ENCODE results near the gene OR52E1. TPM values are rescaled to one million over a fixed set of nuclear protein-coding genes. Genes with fewer than 3 reads are reported as not detected.

OR52E1 gene
- not detected for total RNA-seq

GRCh38 chr11:5069272-5069671 is at the start of gene OR52E1:
TSS of gene OR52E1 (plus strand) at chr11:5069572.
- intact Hi-C loops (cut with DNase I; ENCODE audit: low total_unique reads), result no loop called here
- no peak for DNase-seq (ENCODE audit: low spot score in 2 of 2)
- no peak for TF ChIP-seq CTCF (IDR thresholded peaks at IDR 0.05)
- no peak for TF ChIP-seq POLR2A (IDR thresholded peaks at IDR 0.05)
- no peak within 1 kb of the TSS for H3K4me3 ChIP-seq (ENCODE audit: low read depth, poor library complexity, severe bottlenecking)
- 63 to 68% methylated on average over 3 of the region's 3 CpGs for WGBS, 2 donors

- intact Hi-C loops (cut with DNase I; ENCODE audit: low total_unique reads), result no loop called here
- no peak overlapping the region for H3K4me3 ChIP-seq (ENCODE audit: low read depth, poor library complexity, severe bottlenecking)
- no peak for DNase-seq (ENCODE audit: low spot score in 2 of 2)
- WGBS, 2 donors, result 92 to 93% methylated on average over 2 of the region's 2 CpGs
- TF ChIP-seq CTCF (IDR thresholded peaks at IDR 0.05) (no peak), POLR2A (IDR thresholded peaks at IDR 0.05) (no peak)
Observed at GRCh38 chr11:5021996-5022395, 47.4 kb upstream of the OR52E1 start.

- DNase-seq (ENCODE audit: low spot score in 2 of 2), result no peak
- TF ChIP-seq POLR2A (IDR thresholded peaks at IDR 0.05) (no peak), CTCF (IDR thresholded peaks at IDR 0.05) (no peak)
- intact Hi-C loops (cut with DNase I; ENCODE audit: low total_unique reads), result no loop called here
- 75% methylated on average over 2 of the region's 2 CpGs for WGBS, 2 donors
- no peak overlapping the region for H3K4me3 ChIP-seq (ENCODE audit: low read depth, poor library complexity, severe bottlenecking)
Observed at GRCh38 chr11:5036669-5037068, 32.7 kb upstream of the OR52E1 start.

GRCh38 chr11:5037926-5038325 is 31.4 kb upstream of the OR52E1 start:
- 51 to 52% methylated on average over 2 of the region's 2 CpGs for WGBS, 2 donors
- no peak overlapping the region for H3K4me3 ChIP-seq (ENCODE audit: low read depth, poor library complexity, severe bottlenecking)
- DNase-seq (ENCODE audit: low spot score in 2 of 2), result no peak
- intact Hi-C loops (cut with DNase I; ENCODE audit: low total_unique reads), result no loop called here
- no peak for TF ChIP-seq POLR2A (IDR thresholded peaks at IDR 0.05)
- no peak for TF ChIP-seq CTCF (IDR thresholded peaks at IDR 0.05)

GRCh38 chr11:5038341-5038740 is 31.0 kb upstream of the OR52E1 start:
- no peak for DNase-seq (ENCODE audit: low spot score in 2 of 2)
- intact Hi-C loops (cut with DNase I; ENCODE audit: low total_unique reads), result no loop called here
- H3K4me3 ChIP-seq (ENCODE audit: low read depth, poor library complexity, severe bottlenecking), result no peak overlapping the region
- WGBS, 2 donors, result 65 to 87% methylated on average over 1 of the region's 1 CpG
- TF ChIP-seq CTCF (IDR thresholded peaks at IDR 0.05) (no peak), POLR2A (IDR thresholded peaks at IDR 0.05) (no peak)

- TF ChIP-seq POLR2A (IDR thresholded peaks at IDR 0.05) (no peak), CTCF (IDR thresholded peaks at IDR 0.05) (no peak)
- WGBS, 2 donors, result 72 to 76% methylated on average over 4 of the region's 4 CpGs
- DNase-seq (ENCODE audit: low spot score in 2 of 2), result no peak
- intact Hi-C loops (cut with DNase I; ENCODE audit: low total_unique reads), result no loop called here
- no peak overlapping the region for H3K4me3 ChIP-seq (ENCODE audit: low read depth, poor library complexity, severe bottlenecking)
Observed at GRCh38 chr11:5040876-5041275, 28.5 kb upstream of the OR52E1 start.
